Subcutaneous abdominal adipose tissue (tissue), 5 donors: ENCODE measurements around the gene PARD3B.

Experiments
- H3K27ac ChIP-seq: one replicate; pipeline ENCODE4 v1.7.0; 2013; ENCODE audit warnings: low read depth, mild to moderate bottlenecking, inconsistent platforms, low read length, moderate library complexity
- H3K27me3 ChIP-seq, 5 donors: one replicate each; pipeline ENCODE4 v1.7.0; 2013; ENCODE audit warnings: low read length in 5 of 5, inconsistent platforms in 1 of 5; ENCODE audit not compliant: control insufficient read depth in 5 of 5, insufficient read depth in 4 of 5
- H3K36me3 ChIP-seq, 5 donors: one replicate each; pipeline ENCODE4 v1.7.0; 2013; ENCODE audit warnings: low read length in 5 of 5; ENCODE audit not compliant: control insufficient read depth in 5 of 5, insufficient read depth in 5 of 5
- H3K4me1 ChIP-seq, 5 donors: one replicate each; pipeline ENCODE4 v1.7.0; 2013; ENCODE audit warnings: low read length in 5 of 5, mild to moderate bottlenecking in 3 of 5, moderate library complexity in 1 of 5; ENCODE audit not compliant: control insufficient read depth in 5 of 5, insufficient read depth in 5 of 5
- H3K4me3 ChIP-seq, 5 donors: one replicate each; pipeline ENCODE4 v1.7.0; 2013; ENCODE audit warnings: low read length in 5 of 5, low read depth in 1 of 5
- H3K9ac ChIP-seq, 5 donors: one replicate each; pipeline ENCODE4 v1.7.0; 2013; ENCODE audit warnings: low read length in 5 of 5, mild to moderate bottlenecking in 4 of 5, moderate library complexity in 3 of 5
- H3K9me3 ChIP-seq, 5 donors: one replicate each; pipeline ENCODE4 v1.7.0; 2013; ENCODE audit warnings: low read length in 5 of 5; ENCODE audit not compliant: control insufficient read depth in 5 of 5
- donor health status: healthy.
- donor health status: healthy.
- donor health status: healthy.
- donor health status: healthy.
- donor health status: healthy.

Gene PARD3B

GRCh38 chr2:204611017-204611631, 65.8 kb downstream of the PARD3B start:
- Histone ChIP-seq H3K9me3 (no peaks in the 10 kb centered on the region), H3K9ac (no peak overlapping the region), H3K27me3 (no peaks in the 10 kb centered on the region), H3K4me1 (peaks cover 2 to 18% (median 15%) of the 10 kb centered on the region in 5 donors), H3K27ac (no peak overlapping the region), H3K4me3 (no peak overlapping the region), H3K36me3 (no peaks in the 10 kb centered on the region)

- Histone ChIP-seq H3K27ac (no peak overlapping the region), H3K27me3 (no peaks in the 10 kb centered on the region), H3K4me3 (no peak overlapping the region), H3K9ac (no peak overlapping the region), H3K9me3 (no peaks in the 10 kb centered on the region), H3K36me3 (no peaks in the 10 kb centered on the region), H3K4me1 (peaks cover 2 to 22% (median 15%) of the 10 kb centered on the region in 5 donors)
Measured at GRCh38 chr2:204611764-204612163, 66.5 kb downstream of the PARD3B start.

- Histone ChIP-seq H3K9me3 (no peaks in the 10 kb centered on the region), H3K4me1 (peaks cover 0 to 10% (median 1%) of the 10 kb centered on the region in 5 donors), H3K4me3 (no peak overlapping the region), H3K9ac (no peak overlapping the region), H3K36me3 (no peaks in the 10 kb centered on the region), H3K27ac (no peak overlapping the region), H3K27me3 (no peaks in the 10 kb centered on the region)
Measured at GRCh38 chr2:204613635-204614034, 68.4 kb downstream of the PARD3B start.

GRCh38 chr2:204615456-204615855, 70.2 kb downstream of the PARD3B start:
- H3K27ac ChIP-seq, result no peak overlapping the region
- peaks cover 0 to 8% (median 0%) of the 10 kb centered on the region in 5 donors for H3K4me1 ChIP-seq

GRCh38 chr2:204625135-204625534, 79.9 kb downstream of the PARD3B start:
- no peaks in the 10 kb centered on the region for H3K4me1 ChIP-seq
- no peaks in the 10 kb centered on the region for H3K36me3 ChIP-seq
- H3K27me3 ChIP-seq, result no peaks in the 10 kb centered on the region
- H3K9me3 ChIP-seq, result no peaks in the 10 kb centered on the region
- H3K9ac ChIP-seq, result no peak overlapping the region
- no peak overlapping the region for H3K27ac ChIP-seq
- no peak overlapping the region for H3K4me3 ChIP-seq

More at GRCh38 chr2:204615456-204615855, 70.2 kb downstream of the PARD3B start:
- Histone ChIP-seq H3K9ac (no peak overlapping the region), H3K36me3 (no peaks in the 10 kb centered on the region), H3K27me3 (no peaks in the 10 kb centered on the region), H3K9me3 (no peaks in the 10 kb centered on the region), H3K4me3 (no peak overlapping the region)

- Histone ChIP-seq H3K9ac (no peak overlapping the region), H3K4me1 (no peaks in the 10 kb centered on the region), H3K9me3 (no peaks in the 10 kb centered on the region), H3K27me3 (no peaks in the 10 kb centered on the region), H3K36me3 (no peaks in the 10 kb centered on the region), H3K4me3 (no peak overlapping the region), H3K27ac (no peak overlapping the region)
Measured at GRCh38 chr2:204628926-204629712, 83.8 kb downstream of the PARD3B start.

- H3K9ac ChIP-seq, result no peak overlapping the region
- no peak overlapping the region for H3K4me3 ChIP-seq
- H3K27me3 ChIP-seq, result no peaks in the 10 kb centered on the region
- no peaks in the 10 kb centered on the region for H3K4me1 ChIP-seq
- no peak overlapping the region for H3K27ac ChIP-seq
- no peaks in the 10 kb centered on the region for H3K36me3 ChIP-seq
- H3K9me3 ChIP-seq, result no peaks in the 10 kb centered on the region
Measured at GRCh38 chr2:204632410-204632809, 87.1 kb downstream of the PARD3B start.

- Histone ChIP-seq H3K36me3 (no peaks in the 10 kb centered on the region), H3K9me3 (no peaks in the 10 kb centered on the region), H3K9ac (no peak overlapping the region), H3K27ac (no peak overlapping the region), H3K27me3 (no peaks in the 10 kb centered on the region), H3K4me3 (no peak overlapping the region), H3K4me1 (no peaks in the 10 kb centered on the region)
Measured at GRCh38 chr2:204634564-204634963, 89.3 kb downstream of the PARD3B start.

- Histone ChIP-seq H3K9ac (no peak overlapping the region), H3K4me1 (no peaks in the 10 kb centered on the region), H3K27ac (no peak overlapping the region), H3K4me3 (no peak overlapping the region), H3K27me3 (no peaks in the 10 kb centered on the region), H3K9me3 (no peaks in the 10 kb centered on the region), H3K36me3 (no peaks in the 10 kb centered on the region)
Measured at GRCh38 chr2:204635478-204635877, 90.2 kb downstream of the PARD3B start.

GRCh38 chr2:204638471-204639194, 93.4 kb downstream of the PARD3B start:
- peaks cover 0 to 2% (median under 1%) of the 10 kb centered on the region in 5 donors for H3K4me1 ChIP-seq
- H3K4me3 ChIP-seq, result no peak overlapping the region
- H3K27ac ChIP-seq, result no peak overlapping the region
- no peaks in the 10 kb centered on the region for H3K36me3 ChIP-seq
- H3K9me3 ChIP-seq, result no peaks in the 10 kb centered on the region
- no peak overlapping the region for H3K9ac ChIP-seq
- no peaks in the 10 kb centered on the region for H3K27me3 ChIP-seq
